AG09319 (cell line): ENCODE results near the gene SEC11C.
"Not testable (repeated sequence)": the region's sequence is repeated elsewhere in the genome, so short reads cannot be mapped to it uniquely, and the experiment has no call there.

Source experiments
- DNase-seq: peaks from one replicate; pipeline ENCODE4 v3.0.0-alpha.2; 2010; ENCODE audit warnings: low read depth; ENCODE audit errors: extremely low read depth
- TF ChIP-seq, protein P1 (sequence below): IDR thresholded peaks from 2 replicates; pipeline ENCODE4 v1.5.1; 2011; ENCODE audit warnings: low read depth, mild to moderate bottlenecking, inconsistent platforms, low read length, moderate library complexity

Gene SEC11C

DNA sequence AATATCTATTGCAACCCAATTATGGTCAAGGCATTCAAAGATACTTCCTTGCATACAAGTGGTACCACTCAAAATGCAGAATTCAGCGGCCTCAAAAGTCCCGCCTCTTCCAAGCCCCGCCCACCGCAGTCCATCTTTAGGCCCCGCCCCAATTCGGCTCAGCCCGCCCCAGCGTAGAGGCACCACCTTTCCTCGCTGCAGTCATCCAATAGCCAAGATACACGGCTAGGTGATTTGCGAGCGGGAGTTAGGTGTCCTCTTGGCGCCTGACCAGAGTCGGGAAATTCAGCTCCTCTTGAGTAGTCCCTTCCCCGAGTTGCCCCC, 431 bp upstream of the SEC11C start:
- peak; percentile 18 for DNase-seq
- TF ChIP-seq, protein P1, sequence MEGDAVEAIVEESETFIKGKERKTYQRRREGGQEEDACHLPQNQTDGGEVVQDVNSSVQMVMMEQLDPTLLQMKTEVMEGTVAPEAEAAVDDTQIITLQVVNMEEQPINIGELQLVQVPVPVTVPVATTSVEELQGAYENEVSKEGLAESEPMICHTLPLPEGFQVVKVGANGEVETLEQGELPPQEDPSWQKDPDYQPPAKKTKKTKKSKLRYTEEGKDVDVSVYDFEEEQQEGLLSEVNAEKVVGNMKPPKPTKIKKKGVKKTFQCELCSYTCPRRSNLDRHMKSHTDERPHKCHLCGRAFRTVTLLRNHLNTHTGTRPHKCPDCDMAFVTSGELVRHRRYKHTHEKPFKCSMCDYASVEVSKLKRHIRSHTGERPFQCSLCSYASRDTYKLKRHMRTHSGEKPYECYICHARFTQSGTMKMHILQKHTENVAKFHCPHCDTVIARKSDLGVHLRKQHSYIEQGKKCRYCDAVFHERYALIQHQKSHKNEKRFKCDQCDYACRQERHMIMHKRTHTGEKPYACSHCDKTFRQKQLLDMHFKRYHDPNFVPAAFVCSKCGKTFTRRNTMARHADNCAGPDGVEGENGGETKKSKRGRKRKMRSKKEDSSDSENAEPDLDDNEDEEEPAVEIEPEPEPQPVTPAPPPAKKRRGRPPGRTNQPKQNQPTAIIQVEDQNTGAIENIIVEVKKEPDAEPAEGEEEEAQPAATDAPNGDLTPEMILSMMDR: no peak

- no peak for DNase-seq
- TF ChIP-seq, protein P1: no peak
Measured at GRCh38 chr18:59140302-59140885, 710 bp downstream of the SEC11C start.

GRCh38 chr18:59141294-59142068, 1.8 kb downstream of the SEC11C start:
- TF ChIP-seq, protein P1: no peak
- DNase-seq: no peak

GRCh38 chr18:59142274-59142673, 2.6 kb downstream of the SEC11C start:
- TF ChIP-seq, protein P1: no peak
- DNase-seq: no peak

DNA sequence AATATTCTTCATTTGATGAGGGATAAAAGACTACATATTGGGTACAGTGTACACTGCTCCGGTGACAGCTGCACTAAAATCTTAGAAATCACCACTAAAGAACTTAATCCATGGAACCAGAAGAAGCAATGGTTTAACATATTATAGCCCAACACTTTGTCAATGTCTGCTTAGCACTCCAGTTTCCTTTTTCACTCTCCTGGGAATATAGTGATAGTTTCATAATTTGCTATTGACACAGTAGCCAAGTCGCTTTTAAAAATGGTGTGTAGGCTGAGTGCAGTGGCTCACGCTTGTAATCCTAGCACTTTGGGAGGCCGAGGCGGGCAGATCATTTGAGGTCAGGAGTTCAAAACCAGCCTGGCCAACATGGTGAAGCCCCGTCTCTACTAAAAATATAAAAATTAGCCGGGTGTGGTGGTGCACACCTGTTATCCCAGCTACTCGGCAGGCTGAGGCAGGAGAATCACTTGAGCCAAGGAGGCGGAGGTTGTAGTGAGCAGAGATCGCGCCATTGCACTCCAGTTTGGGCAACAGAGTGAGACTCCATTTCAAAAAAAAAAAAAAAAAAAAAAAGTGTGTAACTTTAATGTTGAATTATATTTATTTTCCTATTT, 3.2 kb downstream of the SEC11C start:
- DNase-seq: not testable (repeated sequence)

- TF ChIP-seq, protein P1: no peak
Measured at GRCh38 chr18:59143441-59143840, 3.8 kb downstream of the SEC11C start.

GRCh38 chr18:59144483-59144882, 4.8 kb downstream of the SEC11C start:
- no peak for DNase-seq

More at GRCh38 chr18:59143441-59143840, 3.8 kb downstream of the SEC11C start:
- DNase-seq: no peak

More at GRCh38 chr18:59144483-59144882, 4.8 kb downstream of the SEC11C start:
- TF ChIP-seq, protein P1: no peak
